Upper lobe of left lung (tissue), 6 donors: ENCODE measurements around the gene FAM181B. TPM values are rescaled to one million over a fixed set of nuclear protein-coding genes. Genes with fewer than 3 reads are reported as not detected.

ENCODE experiments used
- ATAC-seq, 2 donors: fragments of 200-7000 bp; cut with Tn5 transposase; one replicate each; pipeline ENCODE4 v1.9.1; 2022; ENCODE audit warnings: mild to moderate bottlenecking in 2 of 2, moderate library complexity in 2 of 2; ENCODE audit not compliant: low FRiP score in 2 of 2
- DNase-seq, 2 donors: peaks; one replicate each; pipeline ENCODE4 v3.0.0-alpha.2; 2019 to 2020
- H3K27ac ChIP-seq, 4 donors: fragments of 200-600 bp; sonication (generic); one replicate each; pipeline ENCODE4 v1.5.1; 2016 to 2019
- H3K27me3 ChIP-seq, 4 donors: fragments of 200-600 bp; sonication (generic); one replicate each; pipeline ENCODE4 v1.5.1; 2017 to 2019
- H3K36me3 ChIP-seq, 4 donors: fragments of 200-600 bp; sonication (generic); one replicate each; pipeline ENCODE4 v1.5.1; 2016 to 2019
- H3K4me1 ChIP-seq, 4 donors: fragments of 200-600 bp; sonication (generic); one replicate each; pipeline ENCODE4 v1.5.1; 2018 to 2019
- H3K4me3 ChIP-seq, 4 donors: fragments of 200-600 bp; sonication (generic); one replicate each; pipeline ENCODE4 v1.5.1; 2017 to 2019; ENCODE audit warnings: mild to moderate bottlenecking in 2 of 4, moderate library complexity in 1 of 4
- H3K9me3 ChIP-seq, 4 donors: fragments of 200-600 bp; sonication (generic); one replicate each; pipeline ENCODE4 v1.5.1; 2018 to 2019
- CTCF ChIP-seq, 6 experiments: fragments of 450-650 bp in 4 of 6; fragments of 200-600 bp in 2 of 6; sonication (generic) in 2 of 6; IDR thresholded peaks; one replicate each; pipeline ENCODE4 v1.5.1; 2016 to 2019; ENCODE audit warnings: antibody characterized with exemption in 6 of 6
- EP300 ChIP-seq, 4 donors: sonication (generic); formaldehyde crosslinking; IDR thresholded peaks; one replicate each; pipeline ENCODE4 v1.5.1; 2017; ENCODE audit warnings: antibody characterized with exemption in 4 of 4, control low read depth in 2 of 4
- POLR2A ChIP-seq, 4 donors: fragments of 450-650 bp; IDR thresholded peaks; one replicate each; pipeline ENCODE4 v1.5.1; 2016 to 2017; ENCODE audit warnings: antibody characterized with exemption in 4 of 4, mild to moderate bottlenecking in 2 of 4
- POLR2AphosphoS5 ChIP-seq, 2 donors: sonication (generic); formaldehyde crosslinking; IDR thresholded peaks; one replicate each; pipeline ENCODE4 v1.5.1; 2017; ENCODE audit warnings: antibody characterized with exemption in 2 of 2
- WGBS, 2 donors: methylation state at CpG; one replicate each; pipeline ENCODE4 v1.1.5; 2017 to 2018; 5-methylcytosine and 5-hydroxymethylcytosine counted together
- total RNA-seq, 6 donors: library from RNA; depleted of rRNA in 4 of 6; stranded (reverse); fragments of >200 nt in 4 of 6; gene quantifications; one replicate each; pipeline versions ENCODE4 v1.1.0 to v1.2.1, GENCODE V29; 2016 to 2021
- donor health status: DM: no; HTN: no; CAD: no; lungs with moderate emphysema.
- donor health status: DM: no; HTN: yes; CAD: no; lungs with severe emphysema.

FAM181B gene
- total RNA-seq, 6 donors from 2014 or later: 0.13 TPM; not detected in 5

DNA sequence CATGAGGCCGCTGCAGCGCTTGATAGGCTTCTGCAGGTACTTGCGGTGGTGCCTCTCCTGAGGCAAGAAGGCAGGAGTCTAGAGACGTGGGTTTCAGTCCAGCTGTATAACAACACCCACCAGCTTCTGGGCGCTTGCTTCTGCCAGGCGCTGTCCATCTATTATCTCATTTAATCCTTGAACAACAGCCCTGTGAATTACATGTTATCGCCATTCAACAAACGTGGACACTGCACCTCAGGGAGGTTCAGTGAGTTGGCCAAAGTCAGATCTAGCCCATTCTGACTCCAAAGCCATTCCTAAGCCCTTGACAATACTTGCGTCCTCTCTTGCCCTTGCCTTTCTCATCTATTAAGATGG is 436 bp upstream of the FAM181B start:
- Histone ChIP-seq H3K27ac (no peak overlapping the region), H3K4me3 (peak overlapping the region in 2 of 4 donors; percentile 43 to 53), H3K4me1 (peaks cover 9 to 18% (median 13%) of the 10 kb centered on the region in 4 donors), H3K36me3 (no peaks in the 10 kb centered on the region), H3K9me3 (no peaks in the 10 kb centered on the region), H3K27me3 (peaks cover 0 to 30% (median 14%) of the 10 kb centered on the region in 4 donors)
- DNase-seq (no peak), ATAC-seq (no peak)
- TF ChIP-seq EP300 (IDR thresholded peaks at IDR 0.05): no peak
- 53 to 63% methylated on average over 9 of the region's 9 CpGs for WGBS, 2 donors

GRCh38 chr11:82732734-82733443 is 775 bp downstream of the FAM181B start:
- peaks cover 0 to 30% (median 14%) of the 10 kb centered on the region in 4 donors for H3K27me3 ChIP-seq
- no peak overlapping the region for H3K27ac ChIP-seq
- H3K4me3 ChIP-seq: peak overlapping the region in 3 of 4 donors; percentile 43 to 53 (median 52)
- ATAC-seq (peak in 1 of 2 donors; percentile 46), DNase-seq (peak in 1 of 2 donors; percentile 86)
- H3K36me3 ChIP-seq: no peaks in the 10 kb centered on the region
- no peaks in the 10 kb centered on the region for H3K9me3 ChIP-seq
- H3K4me1 ChIP-seq: peaks cover 9 to 18% (median 13%) of the 10 kb centered on the region in 4 donors
- TF ChIP-seq CTCF (IDR thresholded peaks at IDR 0.05) (no peak), POLR2A (IDR thresholded peaks at IDR 0.05) (no peak), POLR2AphosphoS5 (IDR thresholded peaks at IDR 0.05) (no peak), EP300 (IDR thresholded peaks at IDR 0.05) (no peak)
- 0 to 8% methylated on average over 4 to 23 of the region's 93 CpGs for WGBS, 2 donors

GRCh38 chr11:82732348-82732733 is 1.3 kb downstream of the FAM181B start:
- Histone ChIP-seq H3K27ac (no peak overlapping the region), H3K27me3 (peaks cover 0 to 30% (median 14%) of the 10 kb centered on the region in 4 donors), H3K9me3 (no peaks in the 10 kb centered on the region), H3K4me1 (peaks cover 9 to 18% (median 13%) of the 10 kb centered on the region in 4 donors), H3K4me3 (peak overlapping the region in 3 of 4 donors; percentile 43 to 53 (median 52)), H3K36me3 (no peaks in the 10 kb centered on the region)
- DNase-seq: peak in 1 of 2 donors; percentile 80
- TF ChIP-seq EP300 (IDR thresholded peaks at IDR 0.05) (no peak), POLR2A (IDR thresholded peaks at IDR 0.05) (no peak), CTCF (IDR thresholded peaks at IDR 0.05) (no peak), POLR2AphosphoS5 (IDR thresholded peaks at IDR 0.05) (no peak)
- 3 to 7% methylated on average over 18 to 34 of the region's 37 CpGs for WGBS, 2 donors
- no peak for ATAC-seq

DNA sequence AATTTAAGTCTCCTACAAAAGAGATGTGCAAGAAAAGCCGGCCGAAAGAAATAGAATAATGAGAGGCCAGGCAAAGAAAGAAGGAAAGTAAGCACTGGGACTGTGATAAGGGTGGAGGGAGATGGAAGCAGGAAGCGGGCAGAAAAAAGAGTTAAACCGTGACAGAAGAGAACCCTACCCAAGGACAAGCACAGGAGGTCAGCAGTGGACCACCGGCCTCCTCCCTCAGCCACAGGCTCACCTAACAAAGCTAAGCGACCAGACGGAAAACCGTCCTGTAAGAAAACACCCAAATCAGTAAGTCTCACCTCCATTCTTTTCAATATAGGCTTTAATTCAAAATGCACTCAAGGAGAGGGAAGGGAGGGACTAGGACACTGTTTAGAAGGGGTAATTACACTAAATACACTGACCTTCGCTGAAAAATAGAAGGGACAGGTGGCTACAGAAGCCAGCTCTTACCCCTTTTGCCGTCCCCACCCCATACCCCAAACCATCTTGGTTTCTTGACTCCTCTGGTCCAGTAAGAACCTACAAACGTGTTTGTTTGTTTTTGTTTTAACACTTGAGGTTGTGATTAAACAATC is 1.9 kb downstream of the FAM181B start:
- no peak overlapping the region for H3K27ac ChIP-seq
- no peaks in the 10 kb centered on the region for H3K9me3 ChIP-seq
- H3K4me3 ChIP-seq: no peak overlapping the region
- ATAC-seq (no peak), DNase-seq (no peak)
- no peaks in the 10 kb centered on the region for H3K36me3 ChIP-seq
- TF ChIP-seq CTCF (IDR thresholded peaks at IDR 0.05): no peak
- no peak for TF ChIP-seq POLR2A (IDR thresholded peaks at IDR 0.05)
- no peak for TF ChIP-seq EP300 (IDR thresholded peaks at IDR 0.05)
- TF ChIP-seq POLR2AphosphoS5 (IDR thresholded peaks at IDR 0.05): no peak
- peaks cover 9 to 18% (median 13%) of the 10 kb centered on the region in 4 donors for H3K4me1 ChIP-seq
- 24 to 30% methylated on average over 11 of the region's 11 CpGs for WGBS, 2 donors
- peaks cover 0 to 30% (median 14%) of the 10 kb centered on the region in 4 donors for H3K27me3 ChIP-seq

- H3K27ac ChIP-seq: no peak overlapping the region
- H3K9me3 ChIP-seq: no peaks in the 10 kb centered on the region
- H3K36me3 ChIP-seq: no peaks in the 10 kb centered on the region
- H3K27me3 ChIP-seq: peaks cover 0 to 30% (median 14%) of the 10 kb centered on the region in 4 donors
- H3K4me3 ChIP-seq: no peak overlapping the region
- ATAC-seq: no peak
- peaks cover 9 to 18% (median 13%) of the 10 kb centered on the region in 4 donors for H3K4me1 ChIP-seq
- DNase-seq: no peak
- TF ChIP-seq POLR2AphosphoS5 (IDR thresholded peaks at IDR 0.05) (no peak), CTCF (IDR thresholded peaks at IDR 0.05) (no peak), EP300 (IDR thresholded peaks at IDR 0.05) (no peak), POLR2A (IDR thresholded peaks at IDR 0.05) (no peak)
- 37 to 44% methylated on average over 5 of the region's 5 CpGs for WGBS, 2 donors
Measured at GRCh38 chr11:82730754-82731153, 2.9 kb downstream of the FAM181B start.
